ENCODE results near the gene ZNF692.
A peak's percentile ranks its signal among the peaks of the same experiment; 100 is the strongest.

Gene ZNF692

GRCh38 chr1:248820041-248820585 is 38.8 kb downstream of the ZNF692 start:
- FAIRE-seq (no peak), DNase-seq (ENCODE audit: insufficient read length, low spot score) (no peak)
- TF ChIP-seq POLR2A (IDR thresholded peaks at IDR 0.05; ENCODE audit: low read depth, low read length) = no peak

- no peak for FAIRE-seq
Observed at GRCh38 chr1:248818505-248819374, 40.1 kb downstream of the ZNF692 start.

GRCh38 chr1:248817065-248817464 is 41.8 kb downstream of the ZNF692 start:
- FAIRE-seq (no peak), DNase-seq (ENCODE audit: insufficient read length, low spot score) (no peak)
- no peak for TF ChIP-seq POLR2A (IDR thresholded peaks at IDR 0.05; ENCODE audit: low read depth, low read length)

More at GRCh38 chr1:248818505-248819374, 40.1 kb downstream of the ZNF692 start:
- no peak for DNase-seq (ENCODE audit: insufficient read length, low spot score)
- no peak for TF ChIP-seq POLR2A (IDR thresholded peaks at IDR 0.05; ENCODE audit: low read depth, low read length)

- FAIRE-seq (no peak), DNase-seq (ENCODE audit: insufficient read length, low spot score) (no peak)
- TF ChIP-seq POLR2A (IDR thresholded peaks at IDR 0.05; ENCODE audit: low read depth, low read length) = no peak
Observed at GRCh38 chr1:248816042-248816851, 42.6 kb downstream of the ZNF692 start.

GRCh38 chr1:248815407-248816034 is 43.4 kb downstream of the ZNF692 start:
- TF ChIP-seq POLR2A (IDR thresholded peaks at IDR 0.05; ENCODE audit: low read depth, low read length) = no peak
- DNase-seq (ENCODE audit: insufficient read length, low spot score) (no peak), FAIRE-seq (no peak)

GRCh38 chr1:248814351-248814750 is 44.5 kb downstream of the ZNF692 start:
- DNase-seq (ENCODE audit: insufficient read length, low spot score) = no peak
- no peak for TF ChIP-seq POLR2A (IDR thresholded peaks at IDR 0.05; ENCODE audit: low read depth, low read length)
- FAIRE-seq = no peak

- TF ChIP-seq POLR2A (IDR thresholded peaks at IDR 0.05; ENCODE audit: low read depth, low read length) = no peak
- DNase-seq (ENCODE audit: insufficient read length, low spot score) = no peak
- FAIRE-seq = no peak
Observed at GRCh38 chr1:248813546-248813945, 45.3 kb downstream of the ZNF692 start.

- FAIRE-seq (no peak), DNase-seq (ENCODE audit: insufficient read length, low spot score) (no peak)
- no peak for TF ChIP-seq POLR2A (IDR thresholded peaks at IDR 0.05; ENCODE audit: low read depth, low read length)
Observed at GRCh38 chr1:248812736-248813425, 46.0 kb downstream of the ZNF692 start.

GRCh38 chr1:248811514-248812490 is 47.1 kb downstream of the ZNF692 start:
- TF ChIP-seq POLR2A (IDR thresholded peaks at IDR 0.05; ENCODE audit: low read depth, low read length) = no peak
- FAIRE-seq (no peak), DNase-seq (ENCODE audit: insufficient read length, low spot score) (no peak)

- DNase-seq (ENCODE audit: insufficient read length, low spot score) = peak; percentile 61
- no peak for FAIRE-seq
- no peak for TF ChIP-seq POLR2A (IDR thresholded peaks at IDR 0.05; ENCODE audit: low read depth, low read length)
Observed at GRCh38 chr1:248810727-248811513, 48.0 kb downstream of the ZNF692 start.

GRCh38 chr1:248810000-248810726 is 48.7 kb downstream of the ZNF692 start:
- FAIRE-seq (no peak), DNase-seq (ENCODE audit: insufficient read length, low spot score) (no peak)
- no peak for TF ChIP-seq POLR2A (IDR thresholded peaks at IDR 0.05; ENCODE audit: low read depth, low read length)
